Dermis blood vessel endothelial cell (primary cell): ENCODE measurements around the gene VSTM2B. TPM values are rescaled to one million over a fixed set of nuclear protein-coding genes. Genes with fewer than 3 reads are reported as not detected.

Experiments
- DNase-seq: peaks from one replicate; pipeline ENCODE4 v3.0.0; 2010
- total RNA-seq: library from RNA; depleted of rRNA; stranded (reverse); fragments of >200 nt; gene quantifications from 2 replicates; pipeline ENCODE4 v1.2.3, GENCODE V29; 2014

Gene VSTM2B
- total RNA-seq, 1 donor from 2014 or later = not detected

GRCh38 chr19:29568036-29569025 is 42.5 kb downstream of the VSTM2B start:
- no peak for DNase-seq

- no peak for DNase-seq
Measured at GRCh38 chr19:29569038-29569911, 43.5 kb downstream of the VSTM2B start.

- DNase-seq = no peak
Measured at GRCh38 chr19:29571181-29571580, 45.4 kb downstream of the VSTM2B start.

GRCh38 chr19:29573486-29573885 is 47.7 kb downstream of the VSTM2B start:
- no peak for DNase-seq

GRCh38 chr19:29574510-29574909 is 48.7 kb downstream of the VSTM2B start:
- no peak for DNase-seq

GRCh38 chr19:29576046-29576606 is 50.3 kb downstream of the VSTM2B start:
- no peak for DNase-seq

GRCh38 chr19:29576761-29577648 is 51.2 kb downstream of the VSTM2B start:
- no peak for DNase-seq

GRCh38 chr19:29577649-29577963 is 51.8 kb downstream of the VSTM2B start:
- no peak for DNase-seq

- no peak for DNase-seq
Measured at GRCh38 chr19:29578349-29578748, 52.6 kb downstream of the VSTM2B start.

GRCh38 chr19:29579308-29579910 is 53.6 kb downstream of the VSTM2B start:
- DNase-seq = no peak

- DNase-seq = no peak
Measured at GRCh38 chr19:29581398-29581797, 55.6 kb downstream of the VSTM2B start.

GRCh38 chr19:29583196-29583999 is 57.6 kb downstream of the VSTM2B start:
- DNase-seq = no peak

GRCh38 chr19:29586401-29586800 is 60.6 kb downstream of the VSTM2B start:
- DNase-seq = no peak

GRCh38 chr19:29587059-29587458 is 61.3 kb downstream of the VSTM2B start:
- DNase-seq = no peak

GRCh38 chr19:29587518-29587986 is 61.8 kb downstream of the VSTM2B start:
- no peak for DNase-seq

GRCh38 chr19:29588095-29588494 is 62.3 kb downstream of the VSTM2B start:
- DNase-seq = no peak

GRCh38 chr19:29590278-29590677 is 64.5 kb downstream of the VSTM2B start:
- DNase-seq = no peak

- DNase-seq = no peak
Measured at GRCh38 chr19:29591670-29592069, 65.9 kb downstream of the VSTM2B start.

- DNase-seq = no peak
Measured at GRCh38 chr19:29593869-29594268, 68.1 kb downstream of the VSTM2B start.

GRCh38 chr19:29596080-29596727 is 70.4 kb downstream of the VSTM2B start:
- no peak for DNase-seq
